ENCODE measurements around the gene KISS1R. TPM values are rescaled to one million over a fixed set of nuclear protein-coding genes. Genes with fewer than 3 reads are reported as not detected.
"Not testable (repeated sequence)": the region's sequence is repeated elsewhere in the genome, so short reads cannot be mapped to it uniquely, and the experiment has no call there.

KISS1R gene
- total RNA-seq, 4 donors from 2014 or later, result 0.29 TPM; not detected in 3

DNA sequence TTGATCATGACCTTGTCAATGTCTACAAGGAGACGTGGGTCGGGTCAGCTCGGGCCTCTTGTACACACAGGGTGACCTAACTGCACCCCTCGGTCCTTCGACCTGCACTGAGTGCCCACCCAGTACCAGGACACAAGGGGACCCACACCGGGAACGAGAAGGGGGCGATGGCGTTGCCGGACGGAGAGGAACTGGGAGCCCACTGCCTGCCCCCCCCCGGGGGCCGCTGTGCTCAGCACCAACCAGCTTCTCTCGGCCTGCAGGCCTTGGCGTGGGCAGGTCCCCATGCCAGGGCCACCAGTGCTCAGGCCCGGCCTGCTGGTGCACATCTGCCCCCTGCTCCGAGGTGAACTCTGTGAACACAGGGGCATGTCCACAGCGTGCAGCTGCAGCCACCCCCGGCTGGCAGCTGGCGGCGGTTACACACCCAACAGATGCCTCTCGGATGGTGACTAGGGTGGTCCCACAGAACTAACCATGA, 43.5 kb upstream of the KISS1R start:
- H3K27me3 ChIP-seq, result no peaks in the 10 kb centered on the region
- H3K4me1 ChIP-seq, result peaks cover 52% of the 10 kb centered on the region
- DNase-seq (ENCODE audit: low spot score in 2 of 2), result no peak
- 96% methylated on average over 14 of the region's 22 CpGs for WGBS
- H3K36me3 ChIP-seq, result peaks cover 66% of the 10 kb centered on the region
- no peak overlapping the region for H3K27ac ChIP-seq
- TF ChIP-seq, protein P1, sequence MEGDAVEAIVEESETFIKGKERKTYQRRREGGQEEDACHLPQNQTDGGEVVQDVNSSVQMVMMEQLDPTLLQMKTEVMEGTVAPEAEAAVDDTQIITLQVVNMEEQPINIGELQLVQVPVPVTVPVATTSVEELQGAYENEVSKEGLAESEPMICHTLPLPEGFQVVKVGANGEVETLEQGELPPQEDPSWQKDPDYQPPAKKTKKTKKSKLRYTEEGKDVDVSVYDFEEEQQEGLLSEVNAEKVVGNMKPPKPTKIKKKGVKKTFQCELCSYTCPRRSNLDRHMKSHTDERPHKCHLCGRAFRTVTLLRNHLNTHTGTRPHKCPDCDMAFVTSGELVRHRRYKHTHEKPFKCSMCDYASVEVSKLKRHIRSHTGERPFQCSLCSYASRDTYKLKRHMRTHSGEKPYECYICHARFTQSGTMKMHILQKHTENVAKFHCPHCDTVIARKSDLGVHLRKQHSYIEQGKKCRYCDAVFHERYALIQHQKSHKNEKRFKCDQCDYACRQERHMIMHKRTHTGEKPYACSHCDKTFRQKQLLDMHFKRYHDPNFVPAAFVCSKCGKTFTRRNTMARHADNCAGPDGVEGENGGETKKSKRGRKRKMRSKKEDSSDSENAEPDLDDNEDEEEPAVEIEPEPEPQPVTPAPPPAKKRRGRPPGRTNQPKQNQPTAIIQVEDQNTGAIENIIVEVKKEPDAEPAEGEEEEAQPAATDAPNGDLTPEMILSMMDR (IDR thresholded peaks at IDR 0.05), result no peak
- no peak for TF ChIP-seq EP300 (IDR thresholded peaks at IDR 0.05)
- TF ChIP-seq POLR2AphosphoS5 (IDR thresholded peaks at IDR 0.05), result no peak
- TF ChIP-seq POLR2A (IDR thresholded peaks at IDR 0.05), result no peak
- H3K9me3 ChIP-seq, result no peaks in the 10 kb centered on the region
- no peak overlapping the region for H3K4me3 ChIP-seq

DNA sequence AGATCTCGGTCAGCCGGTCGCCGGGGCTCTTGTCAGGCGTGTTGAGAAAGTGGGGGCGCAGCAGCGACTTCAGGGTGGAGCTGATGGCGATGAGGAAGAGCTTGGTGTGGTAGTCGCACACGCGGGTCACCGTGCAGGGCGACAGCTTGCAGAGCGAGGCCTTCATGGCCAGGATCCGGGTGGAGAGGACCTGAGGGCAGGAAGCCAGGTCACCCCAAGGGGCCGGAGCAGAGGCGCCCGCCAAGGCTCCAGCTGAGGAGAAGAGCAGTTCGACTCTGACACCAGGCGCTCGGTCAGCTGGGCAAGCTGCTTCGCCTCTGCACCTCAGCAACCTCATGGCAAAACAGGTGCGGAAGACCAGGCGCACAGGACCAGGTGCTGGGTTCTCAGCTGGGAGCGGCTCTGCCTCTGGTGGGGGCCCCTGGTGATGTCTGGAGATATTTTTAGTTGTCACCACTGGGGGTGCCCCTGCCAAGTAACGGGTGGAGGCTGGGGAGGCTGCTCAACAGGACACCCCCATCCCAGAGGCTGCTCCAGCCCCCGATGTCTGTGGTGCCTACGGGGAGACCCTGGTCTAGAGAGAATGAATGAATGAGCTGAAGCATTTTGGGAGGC, 41.8 kb upstream of the KISS1R start:
- Histone ChIP-seq H3K27me3 (no peaks in the 10 kb centered on the region), H3K4me1 (peaks cover 37% of the 10 kb centered on the region), H3K36me3 (peaks cover 69% of the 10 kb centered on the region), H3K9me3 (no peaks in the 10 kb centered on the region), H3K27ac (no peak overlapping the region), H3K4me3 (no peak overlapping the region)
- no peak for TF ChIP-seq EP300 (IDR thresholded peaks at IDR 0.05)
- TF ChIP-seq, protein P1 (IDR thresholded peaks at IDR 0.05), result no peak
- no peak for TF ChIP-seq POLR2A (IDR thresholded peaks at IDR 0.05)
- TF ChIP-seq POLR2AphosphoS5 (IDR thresholded peaks at IDR 0.05), result no peak
- 96% methylated on average over 21 of the region's 28 CpGs for WGBS
- no peak for DNase-seq (ENCODE audit: low spot score in 2 of 2)

DNA sequence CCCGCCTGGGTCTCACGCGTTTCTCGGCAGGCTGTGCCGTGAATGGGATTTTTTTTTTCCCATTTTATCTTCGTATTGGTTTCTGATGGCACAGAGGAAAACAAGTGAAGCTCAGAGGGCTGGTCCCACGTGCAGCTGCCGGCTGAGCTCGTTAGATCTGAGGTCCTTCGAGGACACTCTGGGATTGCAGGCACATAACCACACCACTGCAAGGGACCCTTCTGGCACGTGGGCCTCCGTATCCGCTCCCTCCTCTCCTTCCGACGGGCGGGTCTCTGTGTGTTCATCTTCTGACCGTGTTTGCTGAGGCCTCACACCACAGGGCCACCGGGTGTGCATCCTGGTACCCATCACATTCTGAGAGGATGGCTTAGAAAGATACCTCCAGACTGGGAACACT, 41.0 kb upstream of the KISS1R start:
- peaks cover 70% of the 10 kb centered on the region for H3K36me3 ChIP-seq
- WGBS, result 86% methylated on average over 18 of the region's 18 CpGs
- H3K9me3 ChIP-seq, result no peaks in the 10 kb centered on the region

DNA sequence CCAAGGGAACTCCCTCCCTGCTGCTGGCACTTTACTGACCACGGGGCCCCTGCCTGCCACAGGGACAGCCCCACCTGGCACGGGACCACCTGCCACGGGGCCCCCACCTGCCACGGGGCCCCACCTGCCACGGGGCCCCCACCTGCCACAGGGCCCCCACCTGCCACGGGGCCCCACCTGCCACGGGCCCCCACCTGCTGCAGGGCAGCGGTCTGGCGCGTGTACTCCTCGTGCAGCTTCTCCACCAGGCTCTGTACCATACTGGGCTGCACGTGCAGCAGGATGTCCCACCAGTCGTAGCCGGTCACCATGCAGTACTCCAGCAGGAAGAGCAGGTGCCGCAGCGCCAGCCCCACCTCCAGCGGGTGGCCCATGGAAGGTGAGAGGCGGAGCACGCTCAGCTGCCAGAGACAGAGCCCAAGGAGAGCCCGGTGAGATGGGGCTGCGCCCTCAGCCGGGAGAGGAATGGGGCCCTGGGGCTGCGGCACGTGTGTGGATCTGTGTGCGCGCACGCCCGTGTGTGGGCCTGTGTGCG, 40.3 kb upstream of the KISS1R start:
- WGBS, result 100% methylated on average over 1 of the region's 29 CpGs
- H3K4me1 ChIP-seq, result peaks cover 36% of the 10 kb centered on the region
- H3K9me3 ChIP-seq, result no peaks in the 10 kb centered on the region
- TF ChIP-seq, protein P1 (IDR thresholded peaks at IDR 0.05), result no peak
- TF ChIP-seq POLR2AphosphoS5 (IDR thresholded peaks at IDR 0.05), result no peak
- TF ChIP-seq EP300 (IDR thresholded peaks at IDR 0.05), result no peak
- no peak for TF ChIP-seq POLR2A (IDR thresholded peaks at IDR 0.05)
- no peaks in the 10 kb centered on the region for H3K27me3 ChIP-seq
- no peak for DNase-seq (ENCODE audit: low spot score in 2 of 2)
- H3K4me3 ChIP-seq, result no peak overlapping the region
- H3K27ac ChIP-seq, result no peak overlapping the region
- H3K36me3 ChIP-seq, result peaks cover 73% of the 10 kb centered on the region

More for the DNA sequence above, 41.0 kb upstream of the KISS1R start:
- no peak for DNase-seq (ENCODE audit: low spot score in 2 of 2)
- no peak overlapping the region for H3K27ac ChIP-seq
- H3K4me3 ChIP-seq, result no peak overlapping the region
- TF ChIP-seq POLR2AphosphoS5 (IDR thresholded peaks at IDR 0.05), result no peak
- TF ChIP-seq, protein P1 (IDR thresholded peaks at IDR 0.05), result no peak
- no peaks in the 10 kb centered on the region for H3K27me3 ChIP-seq
- peaks cover 37% of the 10 kb centered on the region for H3K4me1 ChIP-seq

DNA sequence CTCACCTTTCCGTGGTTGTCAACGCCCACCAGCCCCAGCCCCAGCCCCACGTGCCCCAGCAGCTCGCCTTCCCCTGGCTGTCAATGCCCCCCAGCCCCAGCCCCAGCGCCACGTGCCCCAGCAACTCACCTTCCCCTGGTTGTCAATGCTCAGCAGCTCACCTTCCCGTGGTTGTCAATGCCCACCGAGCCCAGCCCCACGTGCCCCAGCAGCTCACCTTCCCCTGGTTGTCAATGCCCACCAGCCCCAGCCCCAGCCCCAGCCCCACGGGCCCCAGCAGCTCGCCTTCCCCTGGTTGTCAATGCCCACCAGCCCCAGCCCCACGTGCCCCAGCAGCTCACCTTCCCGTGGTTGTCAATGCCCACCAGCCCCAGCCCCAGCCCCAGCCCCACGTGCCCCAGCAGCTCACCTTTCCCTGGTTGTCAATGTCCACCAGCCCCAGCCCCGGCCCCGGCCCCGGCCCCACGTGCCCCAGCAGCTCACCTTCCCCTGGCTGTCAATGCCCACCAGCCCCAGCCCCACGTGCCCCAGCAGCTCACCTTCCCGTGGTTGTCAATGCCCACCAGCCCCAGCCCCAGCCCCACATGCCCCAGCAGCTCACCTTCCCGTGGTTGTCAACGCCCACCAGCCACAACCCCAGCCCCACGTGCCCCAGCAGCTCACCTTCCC, 39.0 kb upstream of the KISS1R start:
- not testable (repeated sequence) for H3K27me3 ChIP-seq; DNase-seq (ENCODE audit: low spot score in 2 of 2); H3K27ac ChIP-seq; H3K4me3 ChIP-seq; H3K9me3 ChIP-seq
- Histone ChIP-seq H3K4me1 (peaks cover 25% of the 10 kb centered on the region), H3K36me3 (peaks cover 85% of the 10 kb centered on the region)
- WGBS, result 68% methylated on average over 13 of the region's 23 CpGs

DNA sequence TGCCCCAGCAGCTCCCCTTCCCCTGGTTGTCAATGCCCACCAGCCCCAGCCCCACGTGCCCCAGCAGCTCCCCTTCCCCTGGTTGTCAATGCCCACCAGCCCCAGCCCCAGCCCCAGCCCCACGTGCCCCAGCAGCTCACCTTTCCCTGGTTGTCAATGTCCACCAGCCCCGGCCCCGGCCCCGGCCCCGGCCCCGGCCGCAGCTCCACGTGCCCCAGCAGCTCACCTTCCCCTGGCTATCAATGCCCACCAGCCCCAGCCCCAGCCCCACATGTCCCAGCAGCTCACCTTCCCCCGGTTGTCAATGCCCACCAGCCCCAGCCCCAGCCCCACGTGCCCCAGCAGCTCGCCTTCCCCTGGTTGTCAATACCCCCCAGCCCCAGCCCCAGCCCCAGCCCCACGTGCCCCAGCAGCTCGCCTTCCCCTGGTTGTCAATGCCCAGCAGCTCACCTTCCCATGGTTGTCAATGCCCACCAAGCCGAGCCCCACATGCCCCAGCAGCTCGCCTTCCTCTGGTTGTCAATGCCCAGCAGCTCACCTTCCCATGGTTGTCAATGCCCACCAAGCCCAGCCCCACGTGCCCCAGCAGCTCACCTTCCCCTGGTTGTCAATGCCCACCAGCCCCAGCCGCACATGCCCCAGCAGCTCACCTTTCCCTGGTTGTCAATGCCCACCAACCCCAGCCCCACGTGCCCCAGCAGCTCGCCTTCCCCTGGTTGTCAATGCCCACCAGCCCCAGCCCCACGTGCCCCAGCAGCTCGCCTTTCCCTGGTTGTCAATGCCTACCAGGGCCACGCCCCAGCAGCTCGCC, 38.2 kb upstream of the KISS1R start:
- peaks cover 86% of the 10 kb centered on the region for H3K36me3 ChIP-seq
- 83% methylated on average over 22 of the region's 24 CpGs for WGBS
- not testable (repeated sequence) for H3K9me3 ChIP-seq; H3K27me3 ChIP-seq; DNase-seq (ENCODE audit: low spot score in 2 of 2); H3K4me3 ChIP-seq; H3K27ac ChIP-seq
- H3K4me1 ChIP-seq, result peaks cover 17% of the 10 kb centered on the region

All from suprapubic skin (tissue), 4 donors.